Breast epithelium (tissue), 4 donors: ENCODE measurements around the gene OSMR. TPM values are rescaled to one million over a fixed set of nuclear protein-coding genes. Genes with fewer than 3 reads are reported as not detected.

Experiments used
- DNase-seq, 2 donors: peaks; one replicate each; pipeline ENCODE4 v3.0.0-alpha.2; 2019; ENCODE audit warnings: low spot score in 2 of 2
- H3K27ac ChIP-seq, 2 donors: fragments of 200-600 bp; sonication (generic) in 1 of 2; one replicate each; pipeline ENCODE4 v1.5.1; 2016 to 2019; ENCODE audit warnings: mild to moderate bottlenecking in 1 of 2
- H3K27me3 ChIP-seq, 2 donors: fragments of 200-600 bp; sonication (generic) in 1 of 2; one replicate each; pipeline versions ENCODE4 v1.5.1 to v1.6.0; 2017 to 2019; ENCODE audit warnings: control low read depth in 1 of 2, mild to moderate bottlenecking in 1 of 2
- H3K36me3 ChIP-seq: fragments of 200-600 bp; one replicate; pipeline ENCODE4 v1.5.1; 2019
- H3K4me1 ChIP-seq, 2 donors: fragments of 200-600 bp; sonication (generic); one replicate each; pipeline ENCODE4 v1.5.1; 2016 to 2019; ENCODE audit warnings: control low read depth in 1 of 2
- H3K4me3 ChIP-seq, 3 donors: fragments of 200-600 bp; sonication (generic); 1 replicate in 2 of 3; 2 replicates in 1 of 3; pipeline ENCODE4 v1.5.1; 2016 to 2019; ENCODE audit warnings: mild to moderate bottlenecking in 3 of 3, moderate library complexity in 2 of 3
- H3K9me3 ChIP-seq, 2 donors: fragments of 200-600 bp; sonication (generic) in 1 of 2; one replicate each; pipeline ENCODE4 v1.5.1; 2016 to 2019; ENCODE audit warnings: control low read depth in 1 of 2
- CTCF ChIP-seq, 3 donors: fragments of 450-650 bp; IDR thresholded peaks; one replicate each; pipeline ENCODE4 v1.5.1; 2016 to 2017; ENCODE audit warnings: antibody characterized with exemption in 3 of 3, mild to moderate bottlenecking in 3 of 3, moderate library complexity in 3 of 3
- POLR2A ChIP-seq: fragments of 450-650 bp; IDR thresholded peaks from one replicate; pipeline ENCODE4 v1.6.1; 2016; ENCODE audit warnings: antibody characterized with exemption, mild to moderate bottlenecking, moderate library complexity
- POLR2AphosphoS5 ChIP-seq, 3 donors: sonication (generic); formaldehyde crosslinking; IDR thresholded peaks; one replicate each; pipeline ENCODE4 v1.6.1; 2017; ENCODE audit warnings: antibody characterized with exemption in 3 of 3
- intact Hi-C: fragments of 100-400 bp; cut with DNase I; formaldehyde crosslinking; loops from one replicate; pipeline ENCODE4 v1.15.1; 2023; ENCODE audit warnings: low total_unique reads
- total RNA-seq, 3 donors: library from RNA; depleted of rRNA; stranded (reverse); fragments of >200 nt; gene quantifications; one replicate each; pipeline ENCODE4 v1.1.0, GENCODE V29; 2016

OSMR gene
- total RNA-seq, 3 donors from 2014 or later = 32.2 to 121 (median 54.0) TPM

DNA sequence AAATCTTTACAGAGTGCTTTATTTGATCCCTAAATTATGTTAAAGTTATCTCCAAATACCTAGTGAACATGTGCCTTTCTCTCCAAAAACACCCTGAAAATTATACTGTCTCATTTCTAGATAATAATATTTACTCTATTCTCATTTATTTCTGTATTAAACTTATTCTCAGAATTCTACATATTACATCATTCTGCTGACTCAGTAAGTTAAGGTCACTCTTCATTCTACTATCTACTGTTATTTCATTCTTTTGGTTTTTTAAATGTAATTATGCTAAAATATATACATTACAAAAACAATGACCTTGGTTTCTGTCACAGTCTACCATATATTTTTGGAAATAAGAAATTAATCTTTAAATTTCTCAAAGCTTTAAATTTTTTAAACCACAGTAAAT is 132.2 kb downstream of the OSMR start:
- H3K27me3 ChIP-seq = no peaks in the 10 kb centered on the region
- H3K4me1 ChIP-seq = no peaks in the 10 kb centered on the region
- no peaks in the 10 kb centered on the region for H3K9me3 ChIP-seq
- no peak overlapping the region for H3K4me3 ChIP-seq
- intact Hi-C loops = no loop called here
- no peak overlapping the region for H3K27ac ChIP-seq
- no peak for DNase-seq
- TF ChIP-seq POLR2AphosphoS5 (IDR thresholded peaks at IDR 0.05) = no peak
- TF ChIP-seq POLR2A = no peak
- no peak for TF ChIP-seq CTCF (IDR thresholded peaks at IDR 0.05)
- no peaks in the 10 kb centered on the region for H3K36me3 ChIP-seq

DNA sequence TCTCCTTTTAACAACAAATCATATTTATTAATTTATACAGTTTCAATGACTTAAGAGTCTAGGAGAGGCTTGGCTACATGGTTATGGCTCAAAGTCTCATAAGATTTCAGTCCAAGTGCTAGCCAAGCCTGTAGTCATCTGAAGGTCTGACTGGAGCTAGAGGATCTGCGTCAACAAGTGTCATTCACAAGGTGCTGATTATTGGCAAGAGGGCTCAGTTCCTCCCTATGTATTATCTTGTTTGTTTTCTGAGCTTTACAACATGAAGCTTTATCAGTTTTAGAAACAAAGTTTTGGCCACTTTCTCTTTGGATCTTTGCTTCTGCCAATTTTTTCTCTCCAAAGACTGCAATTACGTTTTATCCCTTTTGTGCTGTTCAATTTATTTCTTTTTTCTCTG is 133.7 kb downstream of the OSMR start:
- Histone ChIP-seq H3K9me3 (no peaks in the 10 kb centered on the region), H3K27me3 (no peaks in the 10 kb centered on the region), H3K4me1 (no peaks in the 10 kb centered on the region), H3K4me3 (no peak overlapping the region), H3K36me3 (no peaks in the 10 kb centered on the region), H3K27ac (no peak overlapping the region)
- TF ChIP-seq POLR2AphosphoS5 (IDR thresholded peaks at IDR 0.05) (no peak), CTCF (IDR thresholded peaks at IDR 0.05) (no peak), POLR2A (no peak)
- intact Hi-C loops = no loop called here
- DNase-seq = no peak

Other genes with a start within 250 kb of the OSMR start
- 10 to 100 TPM; 39.0 to 79.2 (median 58.7) TPM for gene RICTOR, start 228.4 kb downstream of the OSMR start, total RNA-seq